NOMO-1 treated with DMSO at 0.1 percent for 48 hours (cell line): ENCODE results near the gene TMEM14C.

Experiments used
- DNase-seq: peaks from one replicate; lab custom pipeline; 2025; ENCODE audit not compliant: unreplicated experiment; lab: John Stamatoyannopoulos, UW

Gene TMEM14C

DNA sequence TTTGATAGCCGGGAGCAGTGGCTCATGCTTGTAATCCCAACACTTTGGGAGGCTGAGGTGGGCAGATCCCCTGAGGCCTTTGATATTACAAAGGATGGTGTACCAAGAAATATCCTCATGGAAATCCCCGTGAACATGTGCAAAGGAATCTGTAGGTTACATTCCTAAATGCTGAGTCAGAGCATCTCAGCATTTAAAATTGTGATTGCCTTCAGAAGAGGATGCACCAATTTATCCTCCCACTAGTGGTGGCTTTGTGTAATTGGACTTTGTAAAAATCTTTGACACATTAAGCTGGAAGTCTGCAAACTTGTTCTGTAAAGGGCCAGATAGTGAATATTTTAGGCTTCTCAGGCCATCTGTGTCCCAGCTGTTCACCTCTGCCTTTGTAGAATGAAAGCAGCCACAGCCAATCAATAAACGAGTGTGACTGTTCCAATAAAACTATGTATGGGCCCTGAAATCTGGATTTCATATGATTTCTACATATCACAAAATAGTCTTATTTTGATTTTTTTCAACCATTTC, 36.5 kb downstream of the TMEM14C start:
- peak; percentile 27 for DNase-seq

DNA sequence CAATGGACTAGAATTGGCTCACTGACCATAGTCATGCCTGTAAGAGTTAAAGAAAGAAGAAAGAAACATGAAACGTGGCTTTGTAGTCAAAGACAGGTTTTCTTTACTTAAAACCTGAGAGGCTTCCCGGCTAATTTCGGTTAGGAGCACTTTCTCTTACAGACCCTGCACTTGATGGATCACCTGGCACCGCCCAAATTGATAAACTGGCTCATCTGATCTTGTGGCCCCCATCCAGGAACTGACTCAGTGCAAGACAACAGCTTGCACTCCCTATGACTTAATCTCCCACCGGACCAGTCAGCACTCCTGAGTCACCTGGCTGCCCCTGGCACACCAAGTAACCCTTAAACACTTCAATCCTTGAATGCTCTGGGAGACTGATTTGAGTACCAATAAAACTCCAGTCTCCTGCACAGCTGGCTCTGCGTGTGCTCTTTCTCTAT, 37.0 kb downstream of the TMEM14C start:
- no peak for DNase-seq

DNA sequence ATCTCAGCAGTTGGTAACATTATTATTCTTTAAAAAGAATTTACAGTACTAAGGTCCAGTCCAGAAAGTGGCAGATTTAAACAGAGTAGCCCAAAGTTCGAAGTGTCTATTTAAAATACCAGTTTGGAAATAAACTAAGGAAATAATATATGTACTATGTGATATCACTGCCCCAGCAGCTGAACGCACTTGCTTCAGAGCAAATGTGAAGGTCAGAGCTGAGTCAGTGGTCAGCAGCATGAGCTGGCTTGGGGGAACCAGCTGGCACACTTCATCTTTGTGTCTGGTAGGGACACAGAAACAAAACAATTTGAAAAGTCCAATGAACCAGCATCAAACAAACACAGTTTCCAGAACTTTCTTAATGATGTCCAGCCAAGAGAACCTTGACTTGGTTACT, 40.1 kb downstream of the TMEM14C start:
- no peak for DNase-seq

DNA sequence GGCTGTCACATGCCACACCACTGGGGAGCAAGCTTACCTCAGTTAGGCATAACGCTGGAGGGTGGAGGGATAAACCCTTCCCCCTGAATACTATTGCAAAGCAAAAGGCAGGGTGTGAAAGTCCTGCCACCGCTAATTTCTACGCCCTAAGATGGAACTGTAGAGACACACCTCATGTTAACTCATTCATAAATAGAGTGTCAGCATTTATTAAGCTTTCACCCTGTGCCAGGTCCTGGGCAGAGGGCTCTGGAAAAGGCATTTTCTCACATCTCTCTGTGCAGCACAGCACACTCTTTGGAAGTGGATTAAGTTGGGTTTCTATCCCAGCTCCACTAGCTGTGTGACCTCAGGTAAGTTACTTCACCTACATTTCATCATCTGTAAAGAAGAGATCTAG, 46.5 kb downstream of the TMEM14C start:
- DNase-seq, result no peak

DNA sequence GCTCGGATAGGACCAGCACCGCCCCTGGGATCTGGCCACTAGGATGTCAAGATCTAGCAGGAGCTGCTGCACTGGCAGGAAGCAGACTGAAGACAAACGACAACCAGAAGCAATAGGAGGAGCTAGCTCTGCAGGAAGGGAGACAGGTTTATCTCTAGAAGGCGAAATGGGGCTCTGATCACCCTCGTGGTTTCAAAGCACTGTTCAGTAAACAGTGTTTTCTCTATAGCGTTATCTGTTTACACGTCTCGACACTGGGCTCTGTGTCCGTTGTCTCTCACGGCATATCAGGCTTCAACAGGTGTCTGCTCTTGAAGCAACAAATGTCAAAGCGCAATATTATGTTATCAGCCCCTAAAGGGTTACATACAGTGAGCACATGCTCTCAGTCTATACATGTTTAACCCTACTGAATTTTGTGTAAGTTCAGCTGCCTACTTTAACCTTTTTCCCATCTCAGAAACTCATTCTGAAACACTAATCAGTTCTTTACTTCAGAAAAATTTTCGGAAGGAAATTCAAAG, 48.6 kb downstream of the TMEM14C start:
- DNase-seq, result no peak

DNA sequence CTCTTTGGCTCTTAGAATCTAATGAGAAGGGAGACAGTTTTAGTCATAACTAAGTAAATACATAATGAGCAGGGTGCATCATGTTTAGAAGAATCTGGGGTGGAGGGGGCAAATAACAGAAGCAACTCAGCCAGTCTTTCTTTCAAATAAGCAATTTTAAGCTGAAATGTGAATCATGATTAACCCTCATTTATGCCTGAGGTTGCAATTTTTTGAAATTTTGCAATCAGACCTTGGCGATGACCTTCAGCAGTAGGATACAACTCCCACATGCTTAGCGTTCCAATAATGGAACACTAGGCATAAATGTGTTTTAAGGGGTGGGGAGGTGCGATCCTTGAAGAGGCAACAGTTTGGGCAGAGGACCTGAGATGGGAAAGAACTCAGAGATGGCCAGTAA, 55.4 kb downstream of the TMEM14C start:
- no peak for DNase-seq

DNA sequence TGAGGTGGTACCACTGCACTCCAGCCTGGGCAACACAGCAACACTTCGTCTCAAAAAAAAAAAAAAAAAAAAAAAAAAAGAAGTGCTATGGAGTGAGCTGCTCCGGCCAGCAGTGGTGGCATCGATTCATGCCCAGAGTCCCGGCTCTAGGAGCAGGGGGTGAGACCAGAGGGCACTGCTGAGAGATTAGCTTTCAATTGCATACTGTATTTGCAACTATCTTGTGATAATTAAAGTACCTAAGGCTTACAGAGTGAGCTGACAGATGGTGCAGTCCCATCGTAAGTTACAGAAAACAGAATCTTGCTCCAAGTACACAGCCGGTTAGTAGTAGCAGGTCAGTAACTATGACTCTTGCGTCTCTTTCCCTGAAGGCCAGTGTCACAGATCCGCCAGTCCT, 56.2 kb downstream of the TMEM14C start:
- DNase-seq, result no peak
